HG03064 (cell line): Measurements from ENCODE around the gene TMEM176A.
"Not testable (repeated sequence)": the region's sequence is repeated elsewhere in the genome, so short reads cannot be mapped to it uniquely, and the experiment has no call there.

Experiments
- ATAC-seq: cut with Tn5 transposase; IDR thresholded peaks from one replicate; pipeline ENCODE4 v1.9.1; 2021; ENCODE audit warnings: low read depth; ENCODE audit not compliant: unreplicated experiment

The TMEM176A gene

DNA sequence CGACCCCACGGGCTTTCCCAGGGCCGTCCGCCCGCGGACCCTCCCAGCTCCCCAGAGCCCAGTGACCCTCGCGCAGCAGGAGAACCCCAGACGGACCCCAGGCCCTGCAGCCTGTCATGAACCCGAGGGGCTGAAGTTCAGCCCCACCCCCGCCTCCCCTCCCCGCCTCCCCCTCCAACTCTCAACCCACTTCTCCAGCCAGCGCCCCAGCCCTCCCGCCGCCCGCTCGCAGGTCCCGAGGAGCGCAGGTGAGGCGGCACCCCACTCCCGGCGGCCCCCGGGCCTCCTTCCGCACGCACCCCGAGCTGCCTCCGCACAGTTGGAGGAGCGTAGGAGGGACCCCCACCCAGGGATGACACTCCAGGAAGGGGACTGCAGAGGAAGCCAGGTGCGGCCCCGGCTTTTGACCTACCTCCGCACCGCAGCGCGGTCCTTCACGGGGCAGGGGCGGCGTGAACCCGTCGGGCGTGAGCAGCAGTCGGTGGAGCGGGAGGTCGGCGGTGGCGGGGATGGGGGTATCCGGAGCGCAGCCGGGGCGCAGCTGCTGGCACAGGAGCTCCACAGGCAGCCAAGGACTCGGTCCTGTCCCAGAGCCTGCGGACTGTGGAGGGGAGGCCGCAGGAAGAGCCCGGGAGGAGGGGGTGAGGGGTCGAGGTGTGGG, at the start of gene TMEM176A:
TMEM176A (plus strand) TSS at position 189 of the 661 bp plus-strand sequence. CDS start 782 bp downstream, outside the sequence.
- no peak for ATAC-seq

- no peak for ATAC-seq
Observed at GRCh38 chr7:150751702-150752101, 48.9 kb upstream of the TMEM176A start.

- no peak for ATAC-seq
Observed at GRCh38 chr7:150753239-150753638, 47.3 kb upstream of the TMEM176A start.

GRCh38 chr7:150753826-150754603, 46.6 kb upstream of the TMEM176A start:
- ATAC-seq: no peak

GRCh38 chr7:150754951-150755350, 45.6 kb upstream of the TMEM176A start:
- no peak for ATAC-seq

DNA sequence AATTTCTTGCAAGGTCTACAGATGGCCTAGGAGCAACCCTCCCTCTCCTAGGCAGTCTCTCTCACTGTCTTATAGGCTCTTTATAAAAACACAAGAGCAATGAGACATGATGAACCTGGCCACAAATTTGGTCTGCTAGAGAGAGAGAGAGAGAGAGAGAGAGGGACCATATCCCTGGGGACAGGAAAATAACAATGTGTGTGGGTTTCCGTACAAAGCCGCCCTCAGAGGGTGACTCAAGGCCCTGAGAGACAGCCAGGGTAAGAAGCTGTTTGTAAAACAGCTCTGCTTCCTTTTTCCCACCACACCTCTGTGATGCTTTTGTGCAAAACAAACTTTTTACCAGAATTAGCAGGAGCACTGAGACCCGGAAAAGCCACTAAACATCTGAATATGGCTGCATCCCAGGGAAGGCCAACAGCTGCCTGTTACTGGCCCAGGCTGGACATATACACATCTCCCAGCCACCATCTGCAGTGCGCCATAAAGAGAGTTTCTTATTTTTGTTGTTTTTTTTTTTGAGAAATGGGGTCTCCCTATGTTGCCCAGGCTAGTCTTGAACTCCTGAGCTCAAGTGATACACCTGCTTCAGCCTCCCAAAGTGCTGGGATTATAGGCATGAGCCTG, 45.0 kb upstream of the TMEM176A start:
- no peak for ATAC-seq

DNA sequence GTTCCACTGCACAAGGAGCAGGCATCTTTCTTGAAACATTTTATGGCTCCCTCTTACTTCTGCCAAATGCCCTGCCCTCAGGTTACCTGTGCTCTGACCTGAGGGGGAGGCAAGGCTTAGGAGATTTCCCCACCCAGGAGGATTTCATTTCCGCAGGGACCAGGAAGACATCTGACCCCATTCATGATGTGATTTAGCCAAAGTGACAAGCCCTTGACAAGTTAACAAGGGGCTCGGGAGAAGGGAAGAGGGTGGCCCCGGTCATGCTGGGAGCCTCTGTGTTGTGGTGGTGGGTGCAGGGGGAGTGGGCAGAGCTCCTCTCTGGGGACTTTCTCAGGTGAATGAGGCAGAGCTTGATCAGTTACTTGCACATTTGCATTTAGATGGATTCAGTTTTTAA, 44.4 kb upstream of the TMEM176A start:
- ATAC-seq: no peak

- no peak for ATAC-seq
Observed at GRCh38 chr7:150756858-150757257, 43.7 kb upstream of the TMEM176A start.

DNA sequence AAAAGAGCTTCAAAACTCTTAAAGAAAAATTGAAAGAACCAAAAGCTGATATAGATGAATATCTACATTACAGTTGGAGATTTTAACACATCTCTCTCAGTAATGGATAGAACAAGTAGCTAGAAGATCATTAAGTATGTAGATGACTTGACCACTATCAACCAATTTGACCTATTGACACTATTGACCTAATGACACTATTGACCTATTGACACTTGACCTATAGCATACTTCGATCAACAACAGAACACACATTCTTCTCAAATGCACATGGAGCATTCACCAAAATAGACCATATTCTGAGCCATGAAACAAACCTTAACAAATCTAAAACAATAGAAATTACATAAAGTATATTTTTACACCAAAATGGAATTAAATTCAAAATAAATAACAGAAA, 41.1 kb upstream of the TMEM176A start:
- no peak for ATAC-seq

DNA sequence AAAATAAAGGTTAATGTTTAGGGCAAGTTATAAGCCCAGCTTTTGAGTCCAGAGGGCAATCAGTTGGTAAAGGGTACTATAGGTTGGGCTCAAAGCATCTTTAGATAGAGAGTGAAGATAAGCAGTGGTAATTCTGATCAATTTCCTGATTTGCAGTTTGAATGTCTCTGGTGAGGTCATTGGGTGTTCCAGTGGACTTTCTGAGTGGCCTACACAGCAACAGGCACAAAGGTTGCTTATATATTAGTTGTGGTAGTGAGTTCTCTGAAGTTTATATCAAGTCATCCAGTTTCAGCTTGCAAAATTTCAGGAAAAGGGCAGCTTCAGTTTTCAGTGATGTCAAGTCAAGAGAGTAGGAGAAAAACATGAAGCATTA, 34.2 kb upstream of the TMEM176A start:
- no peak for ATAC-seq

- ATAC-seq: no peak
Observed at GRCh38 chr7:150769768-150770167, 30.8 kb upstream of the TMEM176A start.

DNA sequence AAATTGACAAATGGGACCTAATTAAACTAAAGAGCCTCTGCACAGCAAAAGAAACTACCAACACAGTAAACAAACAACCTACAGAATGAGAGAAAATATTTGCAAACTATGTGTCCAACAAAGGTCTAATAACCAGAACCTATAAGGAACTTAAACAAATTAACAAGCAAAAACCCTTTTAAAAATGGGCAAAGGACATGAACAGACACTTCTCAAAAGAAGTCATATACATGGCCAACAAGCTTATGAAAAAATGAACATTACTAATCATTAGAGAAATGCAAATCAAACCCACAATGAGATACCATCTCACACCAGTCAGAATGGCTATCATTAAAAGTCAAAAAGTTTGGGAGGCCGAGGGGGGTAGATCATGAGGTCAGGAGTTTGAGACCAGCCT, 26.4 kb upstream of the TMEM176A start:
- ATAC-seq: not testable (repeated sequence)

GRCh38 chr7:150778014-150778737, 22.4 kb upstream of the TMEM176A start:
- no peak for ATAC-seq

DNA sequence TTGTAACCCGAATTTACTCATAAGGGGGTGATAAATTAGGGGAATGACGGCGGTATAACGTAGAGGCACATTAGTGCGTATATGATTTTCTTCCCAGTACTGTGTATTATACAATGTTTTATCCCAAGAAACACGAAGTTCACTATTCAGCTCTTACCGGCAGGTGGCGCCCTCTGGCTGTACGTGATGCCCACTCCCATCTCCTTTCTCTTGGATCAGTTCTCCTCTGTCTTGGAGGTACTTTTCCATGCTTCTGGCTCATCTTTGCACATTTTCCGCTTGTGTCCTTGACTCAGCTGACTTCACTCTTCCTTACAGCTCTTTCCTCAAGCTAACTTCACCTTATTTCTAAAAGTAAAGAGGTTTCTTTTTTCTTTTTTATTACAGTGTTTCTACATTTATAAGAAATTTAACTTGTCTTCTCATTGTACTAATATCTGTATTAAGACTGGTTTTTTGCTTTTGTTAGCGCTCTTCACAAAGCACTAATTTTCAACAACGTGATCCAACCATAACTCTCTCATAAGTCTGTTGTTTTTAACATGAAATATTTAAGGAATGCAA, 21.7 kb upstream of the TMEM176A start:
- ATAC-seq: no peak

- no peak for ATAC-seq
Observed at GRCh38 chr7:150780292-150780691, 20.3 kb upstream of the TMEM176A start.

- no peak for ATAC-seq
Observed at GRCh38 chr7:150781103-150781502, 19.5 kb upstream of the TMEM176A start.

DNA sequence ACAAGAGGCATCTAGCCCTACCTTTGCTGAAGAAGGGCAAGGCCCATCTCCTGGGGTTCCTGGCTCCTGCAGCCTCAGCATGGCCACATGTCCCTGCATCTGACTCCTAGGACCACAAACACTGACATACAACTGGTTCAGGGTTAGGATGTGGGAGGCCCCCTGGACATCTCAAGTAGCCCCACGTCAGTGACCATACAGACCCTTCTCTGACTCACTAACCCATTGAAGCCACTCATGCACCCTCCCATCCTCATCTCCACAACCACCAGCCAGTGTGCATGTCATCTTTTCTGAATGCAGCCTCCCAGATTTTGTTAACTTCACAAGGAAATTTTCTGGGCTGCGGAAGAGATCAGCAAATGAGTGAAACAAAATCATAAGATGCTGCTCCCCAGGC, 18.6 kb upstream of the TMEM176A start:
- ATAC-seq: no peak

DNA sequence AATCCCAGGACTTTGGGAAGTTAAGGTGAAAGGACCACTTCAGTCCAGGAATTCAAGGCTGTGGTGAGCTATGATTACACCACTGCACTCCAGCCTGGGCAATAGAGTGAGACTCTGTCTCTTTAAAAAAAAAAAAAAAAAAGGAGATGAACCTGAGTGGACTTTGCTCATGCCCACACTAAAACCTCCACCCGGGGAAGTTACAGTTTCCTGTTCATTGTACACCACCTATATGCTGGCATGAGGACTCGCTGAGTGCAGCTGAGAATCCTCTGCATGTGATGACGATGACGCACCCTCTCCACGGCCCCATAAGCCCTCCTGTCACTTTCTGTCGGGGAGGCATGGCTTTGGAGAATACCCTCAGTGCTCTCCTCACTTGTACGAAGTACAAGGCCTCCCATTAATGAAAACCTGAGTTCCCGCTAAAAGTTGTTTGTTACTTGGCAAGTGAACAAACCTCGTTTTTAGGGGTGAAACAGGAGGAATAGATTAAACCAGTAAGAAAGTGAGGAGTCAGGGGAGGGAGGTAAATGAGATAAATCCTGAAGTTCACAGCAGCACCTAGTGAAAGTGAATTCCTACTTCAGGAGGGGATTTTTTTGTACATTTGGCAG, 16.3 kb upstream of the TMEM176A start:
- no peak for ATAC-seq

- ATAC-seq: no peak
Observed at GRCh38 chr7:150784954-150785353, 15.6 kb upstream of the TMEM176A start.
